H1 (cell line): ENCODE data around the gene WDR89. TPM values are rescaled to one million over a fixed set of nuclear protein-coding genes. Genes with fewer than 3 reads are reported as not detected.

ENCODE experiments used
- CTCF ChIA-PET: fragments of 300-600 bp; sonication (Branson Sonifier 250); formaldehyde crosslinking; loops from one replicate; lab custom pipeline; 2021; ENCODE audit not compliant: partially characterized antibody; lab: Charles Lee
- POLR2A ChIA-PET: fragments of 300-600 bp; sonication (Branson Sonifier 250); formaldehyde crosslinking; loops from one replicate; lab custom pipeline; 2021; ENCODE audit warnings: inconsistent platforms; ENCODE audit not compliant: partially characterized antibody; lab: Charles Lee
- DNase-seq, 2 experiments: peaks; one replicate each; pipeline versions ENCODE4 v3.0.0 to v3.0.0-alpha.2; 2010 to 2022; ENCODE audit warnings: low spot score in 2 of 2, low read depth in 1 of 2, mixed read lengths in 1 of 2
- FAIRE-seq: peaks from 2 replicates; lab custom pipeline; 2011; peaks lifted over from hg19 to GRCh38; lab: Jason Lieb, UNC
- H2AFZ ChIP-seq: 2 replicates; pipeline ENCODE4 v1.8.1; 2012; ENCODE audit warnings: low read length, inconsistent platforms
- H2AK5ac ChIP-seq: 2 replicates; pipeline ENCODE4 v1.6.1; 2013; ENCODE audit warnings: low read depth, low read length
- H2BK120ac ChIP-seq: replicated peaks from 2 replicates; pipeline ENCODE3; 2013; ENCODE audit warnings: low read depth, low read length, inconsistent platforms
- H2BK12ac ChIP-seq: 2 replicates; pipeline ENCODE4 v1.6.1; 2013; ENCODE audit warnings: low read depth, low read length
- H2BK15ac ChIP-seq: 2 replicates; pipeline ENCODE4 v1.6.1; 2013; ENCODE audit warnings: low read length
- H2BK20ac ChIP-seq: 2 replicates; pipeline ENCODE4 v1.6.1; 2013; ENCODE audit warnings: low read length
- H2BK5ac ChIP-seq: 2 replicates; pipeline ENCODE4 v1.6.1; 2013; ENCODE audit warnings: low read depth, low read length
- H3K14ac ChIP-seq: 2 replicates; pipeline ENCODE4 v1.6.1; 2013; ENCODE audit warnings: inconsistent platforms; ENCODE audit not compliant: insufficient read length
- H3K18ac ChIP-seq: 2 replicates; pipeline ENCODE4 v1.6.1; 2013; ENCODE audit warnings: low read length; ENCODE audit errors: extremely low read depth
- H3K23ac ChIP-seq: 2 replicates; pipeline ENCODE4 v1.6.1; 2013; ENCODE audit warnings: inconsistent platforms; ENCODE audit not compliant: insufficient read length
- H3K23me2 ChIP-seq: 2 replicates; pipeline ENCODE4 v1.6.1; 2013; ENCODE audit warnings: low read depth, low read length
- H3K27ac ChIP-seq: 2 replicates; pipeline ENCODE4 v1.6.1; 2011; ENCODE audit warnings: low read depth, low read length, inconsistent platforms
- H3K27me3 ChIP-seq, 4 experiments: replicated peaks in 1 of 4; 1 replicate in 1 of 4; 2 replicates in 3 of 4; pipeline versions ENCODE4 v1.6.1 to v1.8.1; 2011 to 2013; ENCODE audit warnings: low read length in 3 of 4, mild to moderate bottlenecking in 3 of 4, inconsistent platforms in 2 of 4, mixed read lengths in 2 of 4, moderate library complexity in 1 of 4; ENCODE audit not compliant: control insufficient read depth in 3 of 4, insufficient read depth in 3 of 4; ENCODE audit errors: extremely low read depth in 1 of 4
- H3K36me3 ChIP-seq, 4 experiments: 2 replicates each; pipeline versions ENCODE4 v1.6.1 to v1.8.1; 2011 to 2013; ENCODE audit warnings: mild to moderate bottlenecking in 4 of 4, low read length in 3 of 4, moderate library complexity in 2 of 4, control low read depth in 1 of 4, inconsistent platforms in 1 of 4; ENCODE audit not compliant: insufficient read depth in 4 of 4, control insufficient read depth in 2 of 4
- H3K4ac ChIP-seq: replicated peaks from 2 replicates; pipeline ENCODE3; 2013; ENCODE audit warnings: low read length, low read depth, mixed read lengths, inconsistent platforms; ENCODE audit not compliant: insufficient read length
- H3K4me1 ChIP-seq, 4 experiments: replicated peaks in 1 of 4; 1 replicate in 1 of 4; 2 replicates in 3 of 4; pipeline versions ENCODE4 v1.6.1 to v1.8.1; 2011 to 2013; ENCODE audit warnings: low read length in 3 of 4, inconsistent platforms in 2 of 4, mixed read lengths in 1 of 4; ENCODE audit not compliant: insufficient read depth in 4 of 4, control insufficient read depth in 3 of 4
- H3K4me2 ChIP-seq, 2 experiments: 2 replicates each; pipeline versions ENCODE4 v1.6.1 to v1.8.1; 2011 to 2013; ENCODE audit warnings: low read depth in 2 of 2, low read length in 2 of 2, control low read depth in 1 of 2, inconsistent platforms in 1 of 2, mild to moderate bottlenecking in 1 of 2; ENCODE audit not compliant: insufficient read depth in 1 of 2
- H3K4me3 ChIP-seq, 4 experiments: fragments of 200-600, 300-600 bp in 1 of 4; sonication (generic), shearing (Covaris generic), sonication (Bioruptor Twin) in 1 of 4; 2 replicates each; pipeline versions ENCODE4 v1.5.1 to v1.8.1; 2011 to 2016; ENCODE audit warnings: low read length in 4 of 4, low read depth in 3 of 4, control low read depth in 2 of 4, inconsistent platforms in 2 of 4, mild to moderate bottlenecking in 2 of 4, mixed read lengths in 1 of 4, moderate library complexity in 1 of 4; ENCODE audit not compliant: insufficient read depth in 2 of 4; ENCODE audit errors: extremely low read depth in 1 of 4
- H3K56ac ChIP-seq: replicated peaks from 2 replicates; pipeline ENCODE3; 2013; ENCODE audit warnings: low read depth, mild to moderate bottlenecking, mixed read lengths, low read length, inconsistent platforms; ENCODE audit not compliant: insufficient read length
- H3K79me1 ChIP-seq: 2 replicates; pipeline ENCODE4 v1.6.1; 2013; ENCODE audit warnings: low read depth, low read length, control low read depth
- H3K79me2 ChIP-seq, 2 experiments: 2 replicates each; pipeline versions ENCODE4 v1.6.1 to v1.8.1; 2012 to 2013; ENCODE audit warnings: low read length in 2 of 2, mild to moderate bottlenecking in 2 of 2, inconsistent platforms in 1 of 2; ENCODE audit not compliant: insufficient read depth in 2 of 2, control insufficient read depth in 1 of 2
- H3K9ac ChIP-seq, 4 experiments: replicated peaks in 1 of 4; 1 replicate in 1 of 4; 2 replicates in 3 of 4; pipeline versions ENCODE4 v1.6.1 to v1.8.1; 2011 to 2013; ENCODE audit warnings: low read depth in 3 of 4, low read length in 3 of 4, control low read depth in 2 of 4, mild to moderate bottlenecking in 2 of 4, moderate library complexity in 2 of 4, inconsistent platforms in 1 of 4; ENCODE audit errors: extremely low read depth in 1 of 4
- H3K9me3 ChIP-seq, 2 experiments: 2 replicates each; pipeline versions ENCODE4 v1.6.1 to v1.8.1; 2012 to 2013; ENCODE audit warnings: mild to moderate bottlenecking in 2 of 2, moderate library complexity in 2 of 2, control low read depth in 1 of 2, inconsistent platforms in 1 of 2, low read depth in 1 of 2, low read length in 1 of 2, mixed read lengths in 1 of 2; ENCODE audit not compliant: insufficient read depth in 2 of 2
- H4K20me1 ChIP-seq, 2 experiments: replicated peaks in 1 of 2; 2 replicates each; pipeline versions ENCODE3 to v1.8.1; 2011 to 2013; ENCODE audit warnings: inconsistent platforms in 2 of 2, low read length in 2 of 2, mild to moderate bottlenecking in 1 of 2; ENCODE audit not compliant: insufficient read depth in 2 of 2, control insufficient read depth in 1 of 2
- H4K5ac ChIP-seq: 2 replicates; pipeline ENCODE4 v1.6.1; 2013; ENCODE audit warnings: low read length, low read depth, mixed read lengths, inconsistent platforms; ENCODE audit not compliant: insufficient read length
- H4K8ac ChIP-seq: 2 replicates; pipeline ENCODE4 v1.8.0; 2013; ENCODE audit warnings: mild to moderate bottlenecking, moderate library complexity, low read length, inconsistent platforms; ENCODE audit not compliant: insufficient read depth; ENCODE audit errors: extremely low read depth
- H4K91ac ChIP-seq: replicated peaks from 2 replicates; pipeline ENCODE3; 2013; ENCODE audit warnings: low read length, mixed read lengths, inconsistent platforms; ENCODE audit not compliant: insufficient read length
- CBX8 ChIP-seq: fragments of 300-800, 300-1000 bp; sonication (generic); IDR thresholded peaks from 2 replicates; pipeline ENCODE4 v1.7.1; 2016; ENCODE audit warnings: low read depth, low read length, borderline replicate concordance
- CHD1 ChIP-seq: IDR thresholded peaks from 2 replicates; pipeline ENCODE4 v1.6.1; 2012; ENCODE audit warnings: low read depth, low read length, improper control_type of control experiment
- CHD2 ChIP-seq: IDR thresholded peaks from 2 replicates; pipeline ENCODE4 v1.6.1; 2012; ENCODE audit warnings: low read length, improper control_type of control experiment
- E2F6 ChIP-seq: IDR thresholded peaks from 2 replicates; pipeline ENCODE4 v1.6.1; 2012; ENCODE audit warnings: inconsistent platforms
- EGR1 ChIP-seq: IDR thresholded peaks from 2 replicates; pipeline ENCODE4 v1.6.1; 2011; ENCODE audit warnings: low read depth, low read length, borderline replicate concordance
- FOSL1 ChIP-seq: IDR thresholded peaks from 2 replicates; pipeline ENCODE4 v1.6.1; 2011; ENCODE audit warnings: mild to moderate bottlenecking, low read depth, low read length, moderate library complexity; ENCODE audit not compliant: insufficient read depth
- HDAC6 ChIP-seq: IDR thresholded peaks from one replicate; pipeline ENCODE4 v1.7.1; 2012; ENCODE audit warnings: low read depth, mild to moderate bottlenecking, inconsistent platforms, low read length, moderate library complexity
- JUN ChIP-seq: IDR thresholded peaks from 2 replicates; pipeline ENCODE4 v1.6.1; 2011; ENCODE audit warnings: low read depth, mild to moderate bottlenecking, improper control_type of control experiment, low read length
- KDM5A ChIP-seq: fragments of 200-600 bp; IDR thresholded peaks from 2 replicates; pipeline ENCODE4 v1.7.1; 2012; ENCODE audit warnings: mild to moderate bottlenecking, low read length, inconsistent platforms, mixed read lengths
- POLR2A ChIP-seq, 2 experiments: IDR thresholded peaks; 1 replicate in 1 of 2; 2 replicates in 1 of 2; pipeline ENCODE4 v1.6.1; 2011; ENCODE audit warnings: low read depth in 2 of 2, low read length in 2 of 2, mild to moderate bottlenecking in 2 of 2; ENCODE audit errors: control extremely low read depth in 1 of 2
- RBBP5 ChIP-seq: IDR thresholded peaks from 2 replicates; pipeline ENCODE4 v1.7.1; 2012; ENCODE audit warnings: low read depth, mild to moderate bottlenecking, inconsistent platforms, low read length, moderate library complexity, borderline replicate concordance
- SIX5 ChIP-seq: IDR thresholded peaks from 2 replicates; pipeline ENCODE4 v1.6.1; 2011; ENCODE audit warnings: mild to moderate bottlenecking, low read depth, low read length
- SRF ChIP-seq: IDR thresholded peaks from 2 replicates; pipeline ENCODE4 v1.6.1; 2011; ENCODE audit warnings: mild to moderate bottlenecking, low read depth, low read length, moderate library complexity
- TEAD4 ChIP-seq: IDR thresholded peaks from 2 replicates; pipeline ENCODE4 v1.6.1; 2012; ENCODE audit warnings: low read depth, low read length, inconsistent platforms, mixed read lengths
- YY1 ChIP-seq: IDR thresholded peaks from 2 replicates; pipeline ENCODE4 v1.6.1; 2011; ENCODE audit warnings: low read depth, mild to moderate bottlenecking, low read length
- WGBS, 2 experiments: shearing (Covaris generic) in 1 of 2; methylation state at CpG; one replicate each; pipeline versions ENCODE4 v1.1.6 to v1.1.7; 2013 to 2015; ENCODE audit warnings: low lambda C conversion rate in 2 of 2, mixed read lengths in 2 of 2, inconsistent platforms in 1 of 2, low coverage in 1 of 2, missing lambda C conversion rate in 1 of 2; ENCODE audit not compliant: insufficient replicate concordance in 2 of 2, insufficient coverage in 1 of 2, insufficient read length in 1 of 2; ENCODE audit errors: extremely low coverage in 1 of 2, missing lambda C conversion rate in 1 of 2; 5-methylcytosine and 5-hydroxymethylcytosine counted together
- polyA plus RNA-seq, 7 experiments: library from polyadenylated mRNA; depleted of rRNA in 3 of 7; stranded (reverse) in 5 of 7; unstranded in 2 of 7; fragments of >200 nt in 5 of 7; fragments of 200-250 nt in 2 of 7; gene quantifications; 1 replicate in 5 of 7; 2 replicates in 1 of 7; 4 replicates in 1 of 7; pipeline versions ENCODE4 v1.2.1 to v1.2.3, GENCODE V29; 2011 to 2013; ENCODE audit warnings: missing spikeins in 2 of 7, mixed read lengths in 2 of 7
- total RNA-seq: library from RNA; stranded (reverse); fragmentation: NEBNext Ultra II Directional; extraction: Animal tissue kit (Norgen Biotek cat#: 25700); gene quantifications from 2 replicates; pipeline ENCODE4 v1.2.1, GENCODE V29; 2021

The WDR89 gene
- total and polyA plus RNA-seq, 2 of the 8 experiments (the other 6 are each of a cell fraction or from before 2014, with no cell fraction given) = 8.3 to 32.9 TPM

GRCh38 chr14:63652406-63652805 is 10.7 kb upstream of the WDR89 start:
- POLR2A ChIA-PET = no interaction called here
- Histone ChIP-seq H3K56ac (no peak overlapping the region), H3K4me2 (no peak overlapping the region), H3K4me1 (no peaks in the 10 kb centered on the region; a peak in 1 of 7 replicates), H4K8ac (no peak overlapping the region), H3K4me3 (no peak overlapping the region)
- no peak for TF ChIP-seq CHD1
- no peak for TF ChIP-seq POLR2A (IDR thresholded peaks at IDR 0.05; ENCODE audit: control extremely low read depth in 1 of 2, low read depth in 2 of 2, low read length in 2 of 2)
- TF ChIP-seq CHD2 = no peak
- no peak for TF ChIP-seq SIX5
- no peak for TF ChIP-seq FOSL1
- no peak for TF ChIP-seq HDAC6
- no peak for TF ChIP-seq TEAD4
- no peak for TF ChIP-seq E2F6
- TF ChIP-seq SRF = no peak
- no peak for TF ChIP-seq CBX8
- TF ChIP-seq YY1 = no peak
- TF ChIP-seq KDM5A = no peak
- no peak for TF ChIP-seq RBBP5
- TF ChIP-seq EGR1 = no peak
- no peak for TF ChIP-seq JUN
- TF ChIP-seq, all 59 proteins: peak for 0
- no peak overlapping the region for H4K91ac ChIP-seq
- no peaks in the 10 kb centered on the region for H3K79me1 ChIP-seq
- no peak overlapping the region for H2AK5ac ChIP-seq
- H2BK5ac ChIP-seq = no peak overlapping the region
- no peaks in the 10 kb centered on the region for H3K36me3 ChIP-seq
- H4K20me1 ChIP-seq = no peaks in the 10 kb centered on the region
- FAIRE-seq (no peak), DNase-seq (no peak)
- no peak overlapping the region for H3K18ac ChIP-seq
- no peak overlapping the region for H4K5ac ChIP-seq
- no peaks in the 10 kb centered on the region for H3K79me2 ChIP-seq
- H2AFZ ChIP-seq = no peak overlapping the region
- H3K9me3 ChIP-seq = no peaks in the 10 kb centered on the region
- CTCF ChIA-PET = interaction anchor here (0.6 to 1.4 kb wide), 2 partner anchors 11 to 256 kb away, joined by 4 read pairs; no protein-coding TSS in a partner anchor
- no peak overlapping the region for H2BK12ac ChIP-seq
- no peaks in the 10 kb centered on the region for H3K23me2 ChIP-seq
- no peak overlapping the region for H3K9ac ChIP-seq
- no peak overlapping the region for H2BK15ac ChIP-seq
- WGBS, 2 experiments = 87% methylated on average over 3 of the region's 3 CpGs; no CpG with 5 or more reads in 1 of the 2 experiments
- no peak overlapping the region for H3K27ac ChIP-seq
- no peak overlapping the region for H2BK20ac ChIP-seq
- H3K27me3 ChIP-seq = no peaks in the 10 kb centered on the region
- H3K23ac ChIP-seq = no peak overlapping the region
- H2BK120ac ChIP-seq = no peak overlapping the region
- H3K4ac ChIP-seq = no peak overlapping the region
- no peak overlapping the region for H3K14ac ChIP-seq
